COLO829 (cell line): ENCODE measurements around the gene GPR156.

Source experiments
- DNase-seq: peaks from one replicate; pipeline ENCODE4 v3.0.0; 2012; ENCODE audit warnings: low spot score

Gene GPR156

DNA sequence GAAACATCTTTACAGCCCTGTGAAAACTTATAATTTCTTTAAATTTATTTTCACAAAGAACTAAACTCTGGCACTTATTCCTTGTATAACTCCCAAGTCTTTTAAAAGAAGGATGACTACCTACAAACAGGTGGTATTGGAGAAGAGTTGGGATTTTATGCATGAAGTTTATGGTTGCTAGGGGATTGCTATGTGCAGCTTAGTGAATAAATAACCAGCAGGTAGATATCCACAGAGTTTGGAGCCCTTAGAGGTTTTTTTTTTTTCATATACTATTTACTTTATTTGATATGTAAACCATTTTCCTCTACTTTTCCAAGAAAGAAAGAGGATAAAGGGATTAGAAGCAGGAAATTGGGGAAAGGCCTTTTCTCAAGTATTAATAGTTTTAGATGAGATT lies 91.5 kb downstream of the GPR156 start:
- no peak for DNase-seq

DNA sequence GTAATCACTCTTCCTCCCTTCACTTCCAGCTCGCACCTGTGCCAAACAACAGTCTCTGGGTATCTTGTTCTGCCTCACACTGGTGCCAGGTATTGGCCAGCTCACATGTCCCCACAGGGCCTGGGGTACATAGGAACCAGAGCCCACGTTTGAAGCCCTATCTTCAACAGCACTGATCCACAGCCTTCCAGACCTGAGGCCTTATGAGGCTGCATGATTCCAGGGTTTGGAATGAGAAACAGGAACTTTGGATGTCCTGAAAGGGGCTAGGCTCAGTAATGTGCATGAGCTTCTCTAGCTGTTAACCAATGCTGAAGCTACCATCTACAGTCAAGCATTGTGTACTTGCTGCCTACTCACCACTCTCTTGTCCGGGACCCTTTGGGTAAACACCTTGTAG lies 92.4 kb downstream of the GPR156 start:
- DNase-seq: no peak

DNA sequence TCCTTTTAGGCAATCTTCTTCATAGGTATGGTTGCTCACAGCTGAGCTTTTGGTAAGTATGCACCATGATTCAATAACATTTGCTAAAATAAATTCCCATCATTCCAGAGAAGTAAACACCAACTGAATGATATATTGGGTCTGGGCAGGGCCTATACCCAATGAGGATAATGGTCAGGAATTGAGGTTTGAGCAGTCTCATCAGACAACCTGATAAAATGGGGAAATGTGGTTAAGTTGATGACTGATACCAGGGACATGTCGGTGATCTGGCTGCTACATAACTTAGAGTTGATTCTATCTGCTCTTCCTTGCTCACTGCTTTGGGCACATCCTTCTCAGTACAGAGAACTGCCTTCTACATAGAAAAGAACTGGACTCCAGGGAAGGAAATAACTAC lies 92.9 kb downstream of the GPR156 start:
- no peak for DNase-seq

DNA sequence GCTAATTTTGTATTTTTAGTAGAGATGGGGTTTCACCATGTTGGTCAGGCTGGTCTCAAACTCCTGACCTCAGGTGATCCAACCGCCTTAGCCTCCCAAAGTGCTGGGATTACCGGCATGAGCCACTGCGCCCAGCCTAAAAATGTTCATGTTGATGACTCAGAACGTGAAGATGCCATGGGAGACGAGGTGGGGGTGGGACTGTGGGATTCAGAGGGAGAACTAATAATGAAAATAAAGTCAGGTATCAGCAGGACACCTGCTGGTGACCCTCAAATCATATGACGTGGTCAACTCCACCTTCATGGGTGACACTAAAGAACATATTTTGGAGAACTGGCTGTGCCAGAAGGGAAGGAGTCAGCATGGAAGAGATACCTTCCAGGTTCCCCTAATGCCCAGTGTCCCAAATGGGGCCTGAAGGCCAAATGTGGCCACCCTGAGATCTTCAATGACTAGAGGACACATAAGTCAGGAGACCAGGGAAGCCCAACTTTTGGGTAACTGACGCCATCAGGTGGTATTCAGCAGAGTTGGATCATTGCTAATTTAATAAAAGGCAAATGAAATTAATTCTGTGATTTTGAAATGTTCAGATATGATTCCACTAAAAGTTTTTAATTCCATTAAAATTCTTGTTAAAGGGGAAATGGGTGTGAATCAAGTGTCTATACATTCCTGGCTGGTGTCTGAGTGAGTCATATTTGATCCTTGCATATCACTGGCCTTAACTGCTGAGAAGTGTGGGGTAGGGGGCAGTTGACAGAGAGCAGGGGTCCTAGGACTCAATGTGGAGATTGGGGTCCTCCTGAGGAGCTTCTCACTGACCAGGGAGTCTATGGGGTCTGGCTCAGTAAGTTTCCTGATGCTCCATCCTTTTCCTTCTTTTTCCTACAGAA lies 102.2 kb downstream of the GPR156 start:
- DNase-seq: peak; percentile 76

DNA sequence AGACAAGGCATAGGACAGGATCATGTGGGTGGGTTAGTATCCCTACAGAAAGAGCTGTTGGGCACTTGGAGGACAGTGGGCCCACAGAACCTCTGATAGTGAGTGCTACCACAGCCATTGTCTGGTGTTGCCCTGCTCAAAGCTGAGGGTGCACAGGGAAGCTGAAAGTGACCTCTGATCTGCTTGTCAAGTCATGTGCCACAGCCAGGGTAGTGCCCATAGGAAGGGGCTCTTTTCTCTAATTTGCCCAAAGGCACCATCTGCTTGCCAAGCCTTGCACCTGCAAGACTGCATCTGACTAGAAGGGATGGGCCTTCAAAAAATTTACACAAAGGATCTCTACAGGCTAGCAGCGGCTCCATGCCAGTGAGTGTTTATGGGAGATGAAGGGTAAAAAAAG lies 103.4 kb downstream of the GPR156 start:
- DNase-seq: no peak

DNA sequence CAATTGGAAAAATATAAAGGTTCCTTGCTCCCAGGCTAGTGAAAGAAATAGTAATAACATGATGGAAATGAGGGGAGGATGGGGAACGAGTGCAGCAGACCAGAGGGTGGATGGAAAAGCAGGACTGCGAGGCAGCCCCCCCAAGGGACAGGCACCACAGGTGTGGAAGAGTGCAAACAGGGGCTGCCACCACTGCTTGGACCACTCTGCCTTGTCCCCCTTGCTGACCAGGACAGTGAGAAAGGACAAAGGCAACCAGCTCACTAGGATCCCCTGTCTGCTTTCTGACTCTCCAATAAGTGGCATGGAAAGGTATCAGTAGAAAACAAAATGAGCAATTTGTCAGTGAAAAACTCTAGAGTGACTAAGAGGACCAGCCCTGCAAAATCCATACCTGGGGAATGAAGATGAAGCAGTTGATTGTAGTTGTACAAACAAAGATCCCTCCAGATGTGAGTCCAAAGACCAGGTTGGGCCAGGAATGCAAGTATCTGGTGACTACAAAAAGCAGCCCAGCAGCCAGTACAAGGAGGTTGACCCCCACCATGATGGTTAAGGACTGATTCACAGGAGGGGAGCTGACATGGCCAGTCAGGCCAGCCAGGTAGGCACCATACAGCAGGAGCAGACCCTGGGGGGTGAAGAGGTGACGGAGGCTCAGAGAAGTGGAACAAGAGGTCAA lies 104.2 kb downstream of the GPR156 start:
- DNase-seq: no peak

DNA sequence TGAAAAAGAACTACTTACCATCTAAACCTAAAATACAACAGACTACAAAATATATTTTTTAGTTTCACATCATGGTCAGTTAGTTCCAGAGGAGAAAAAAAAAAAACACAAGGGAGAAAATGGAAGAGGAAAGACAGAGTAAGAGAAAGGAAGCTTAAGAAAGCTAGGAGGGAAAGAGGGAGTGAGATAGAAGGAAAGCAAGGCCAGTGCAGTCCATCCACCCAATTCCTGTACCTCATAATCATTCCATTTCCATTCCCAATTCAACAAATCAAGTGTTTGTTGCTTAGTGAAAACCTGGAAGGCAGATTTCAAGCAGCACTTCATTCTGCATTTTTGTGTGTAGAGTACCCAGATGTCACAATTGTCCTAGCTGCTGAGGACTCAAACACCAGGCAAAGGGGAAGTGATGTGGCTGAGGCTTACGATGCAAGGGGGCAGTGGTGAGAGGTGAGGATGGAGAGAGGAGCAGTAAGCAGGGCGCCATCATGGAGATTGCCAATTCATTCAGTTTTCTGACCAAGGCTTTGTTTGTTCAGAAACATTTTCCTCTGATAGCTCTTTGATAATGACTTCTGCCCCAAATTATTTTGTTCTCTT lies 107.2 kb downstream of the GPR156 start:
- no peak for DNase-seq

DNA sequence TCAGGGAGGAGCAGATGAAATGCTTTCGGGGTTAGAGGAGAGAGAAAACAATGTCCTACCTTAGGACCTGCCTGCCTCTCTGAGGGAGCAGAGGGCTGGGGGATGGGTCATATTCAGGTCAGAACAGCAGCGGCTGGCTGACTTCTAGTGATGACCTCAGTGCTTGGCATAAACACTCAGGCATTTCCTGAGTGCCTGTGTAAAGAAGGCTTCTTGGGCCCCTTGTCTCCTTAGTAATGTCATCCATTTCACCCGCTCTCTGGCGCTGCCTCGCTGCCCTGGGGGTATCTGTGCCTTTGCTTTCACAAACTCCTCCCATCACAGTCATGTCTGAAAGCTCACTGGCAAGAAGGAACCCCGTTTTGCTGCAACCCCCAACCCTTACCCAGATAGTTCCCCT lies 107.9 kb downstream of the GPR156 start:
- peak; percentile 62 for DNase-seq

DNA sequence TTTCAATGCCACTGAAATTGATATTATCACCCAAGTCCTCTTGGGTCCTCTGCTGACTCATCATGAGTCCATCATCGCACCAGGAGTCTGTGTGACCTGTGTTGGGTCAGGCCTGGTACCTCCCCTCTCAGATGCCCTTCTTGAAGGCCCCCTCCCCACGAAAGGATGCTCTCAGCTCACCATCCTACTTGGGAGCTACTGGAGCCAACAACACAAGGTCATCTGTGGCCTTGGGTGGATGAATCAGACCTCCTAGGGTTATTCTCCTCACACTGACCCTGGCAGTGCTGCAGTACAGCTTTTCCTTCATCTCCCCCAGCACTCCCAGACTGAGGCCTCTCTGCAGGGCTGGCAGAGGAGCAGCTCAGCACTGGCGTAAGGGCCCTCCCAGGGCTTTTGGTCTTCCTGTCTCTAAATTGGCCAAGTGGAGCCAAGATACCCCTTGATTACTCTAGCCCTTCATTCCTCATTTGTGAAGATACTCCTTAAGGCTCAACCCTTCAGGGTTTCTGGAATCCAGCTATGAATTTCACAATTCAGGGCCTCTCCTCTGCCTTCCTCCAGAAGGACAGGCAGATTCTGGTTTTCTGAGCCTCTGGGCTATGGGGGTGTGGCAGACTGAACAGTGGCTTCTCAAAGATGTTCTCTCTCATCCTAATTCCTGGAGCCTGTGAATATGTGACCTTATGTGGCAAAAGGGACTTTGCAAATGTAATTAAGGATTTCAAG lies 110.0 kb downstream of the GPR156 start:
- no peak for DNase-seq

DNA sequence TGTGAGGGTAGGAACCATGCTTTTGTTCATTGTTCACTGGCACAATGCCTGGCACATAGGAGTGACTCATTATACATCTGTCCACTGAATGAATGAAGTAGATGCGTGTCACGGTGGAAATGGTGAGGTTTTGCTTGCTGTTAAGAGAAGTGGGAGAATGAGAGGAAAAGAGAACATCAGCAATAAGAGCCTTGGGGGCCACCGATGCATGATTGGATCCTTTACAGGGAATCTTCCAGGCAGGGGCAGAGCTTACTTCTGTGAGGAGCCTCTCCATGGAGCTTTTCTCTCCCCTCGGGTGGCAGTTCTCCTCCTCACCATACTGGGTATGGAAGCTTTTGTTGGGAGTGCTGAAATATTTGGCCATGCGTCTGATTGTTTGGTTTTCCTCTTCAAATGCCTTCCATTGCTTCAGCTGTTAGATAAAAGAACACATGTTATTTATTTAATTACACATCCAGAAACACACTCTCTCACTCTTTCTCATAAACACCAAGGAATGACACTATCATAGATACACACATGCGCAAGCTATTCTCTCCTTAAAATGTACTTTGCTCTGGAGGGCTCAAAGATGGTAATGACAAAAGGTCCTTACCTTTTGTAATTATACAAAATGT lies 111.9 kb downstream of the GPR156 start:
- DNase-seq: no peak

DNA sequence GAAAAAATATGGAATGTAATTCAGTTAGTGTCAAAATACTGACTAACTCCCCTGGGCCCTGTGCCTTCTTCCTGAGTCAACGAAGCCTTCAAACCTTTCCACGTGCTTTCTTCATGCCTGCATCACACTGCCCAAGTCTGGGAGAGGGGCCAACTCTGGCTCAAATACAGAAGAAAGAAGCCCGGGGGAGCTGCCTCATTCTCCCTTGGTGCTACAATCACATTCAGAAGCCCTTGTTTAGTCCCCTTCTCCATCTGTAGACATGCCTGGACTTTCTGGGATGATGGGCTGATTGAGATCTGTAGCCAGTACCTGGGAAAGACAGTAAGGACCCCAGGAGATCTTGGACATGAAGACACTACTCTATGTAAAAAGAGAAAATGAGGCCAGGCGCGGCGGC lies 113.0 kb downstream of the GPR156 start:
- no peak for DNase-seq

DNA sequence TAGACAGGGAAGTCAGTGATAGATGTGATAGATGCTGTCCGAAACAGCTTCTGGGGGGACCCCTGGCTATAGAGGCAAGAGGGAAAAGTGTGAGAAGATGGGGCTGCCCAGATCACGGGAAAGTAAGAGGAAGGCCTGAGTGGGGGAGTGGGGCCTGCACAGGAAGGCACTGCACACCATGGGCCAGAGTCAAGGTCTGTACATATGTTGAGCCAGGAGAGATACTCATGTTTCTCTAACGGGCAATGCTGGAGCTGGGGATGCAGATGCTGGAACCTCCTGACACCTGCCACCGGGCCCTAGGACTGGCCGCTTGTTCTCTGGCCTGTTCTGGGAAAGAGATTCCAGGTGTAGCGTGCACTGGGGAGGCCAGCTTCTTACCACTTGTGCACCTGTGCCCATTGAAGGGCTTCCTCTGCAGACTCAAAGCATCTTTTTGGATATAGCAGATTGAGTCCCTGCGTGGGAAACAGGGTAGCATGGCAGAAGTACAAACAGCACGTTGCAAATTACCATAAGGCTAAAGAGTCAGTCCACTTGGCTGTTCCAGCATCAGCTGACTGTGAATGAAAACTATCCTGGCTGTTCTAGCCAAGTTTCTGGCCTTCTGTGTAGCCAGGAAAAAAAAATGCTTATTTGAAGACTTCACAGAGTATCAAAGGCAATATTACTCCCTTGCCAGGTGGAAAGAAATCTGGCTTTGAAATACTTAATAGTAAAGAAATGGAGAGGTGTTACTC lies 113.7 kb downstream of the GPR156 start:
- no peak for DNase-seq

DNA sequence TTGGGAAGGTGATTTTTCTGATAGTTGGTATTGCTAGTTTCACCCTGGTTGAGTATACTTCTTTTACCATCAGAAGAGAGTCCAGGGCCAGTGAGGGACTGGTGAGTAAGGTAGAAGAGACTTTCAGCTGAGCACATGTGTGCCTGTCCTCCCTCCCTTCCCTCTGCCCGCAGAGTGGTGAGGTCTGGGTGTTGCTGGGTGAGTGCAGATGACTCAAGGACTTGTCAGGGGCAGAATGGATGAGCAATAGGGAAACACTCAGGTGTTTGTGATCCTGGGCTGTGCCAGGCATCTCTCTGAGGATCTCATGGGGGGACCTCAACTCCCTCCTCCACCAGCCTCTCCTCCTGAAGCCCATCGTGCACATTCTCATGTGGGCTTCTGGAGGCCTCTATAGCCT lies 114.8 kb downstream of the GPR156 start:
- DNase-seq: no peak

DNA sequence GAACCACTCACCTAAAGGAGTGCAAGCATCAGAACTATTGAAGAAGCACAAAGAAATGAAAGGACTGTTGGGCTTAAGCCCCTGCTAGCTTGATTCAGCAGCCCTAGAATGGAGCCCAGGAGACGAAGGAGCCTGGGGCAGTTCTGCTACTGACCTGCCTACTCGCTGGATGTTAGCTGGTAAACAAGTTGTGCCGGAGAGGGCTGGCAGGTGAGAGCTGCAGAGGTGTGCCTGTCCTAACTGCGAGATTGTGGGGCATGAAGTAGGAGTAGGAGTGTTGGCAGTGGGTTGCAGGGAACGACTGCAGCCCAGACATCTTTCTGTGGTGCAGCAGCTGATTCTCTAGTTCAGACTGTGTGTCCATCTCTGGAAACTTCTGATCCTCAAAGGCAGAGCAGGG lies 115.6 kb downstream of the GPR156 start:
- DNase-seq: no peak

DNA sequence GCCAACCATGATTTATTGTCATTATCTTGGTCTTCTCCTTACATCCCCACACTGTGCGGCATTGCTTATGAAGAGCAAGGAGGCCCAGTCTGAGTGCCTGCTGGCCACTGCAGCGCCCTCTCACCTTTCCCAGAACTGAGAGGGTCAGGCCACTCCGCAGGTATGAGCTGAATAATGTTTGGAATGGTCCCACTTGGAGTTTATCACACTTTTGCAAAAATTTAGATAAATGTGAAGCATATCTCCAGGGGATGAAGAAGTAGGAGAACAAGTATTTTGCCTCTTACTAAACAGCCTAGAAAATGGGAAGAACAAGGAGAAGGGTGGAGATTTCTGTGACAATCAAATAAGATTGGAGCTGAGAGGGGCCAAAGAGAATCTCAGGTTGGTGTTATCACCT lies 116.4 kb downstream of the GPR156 start:
- DNase-seq: no peak

DNA sequence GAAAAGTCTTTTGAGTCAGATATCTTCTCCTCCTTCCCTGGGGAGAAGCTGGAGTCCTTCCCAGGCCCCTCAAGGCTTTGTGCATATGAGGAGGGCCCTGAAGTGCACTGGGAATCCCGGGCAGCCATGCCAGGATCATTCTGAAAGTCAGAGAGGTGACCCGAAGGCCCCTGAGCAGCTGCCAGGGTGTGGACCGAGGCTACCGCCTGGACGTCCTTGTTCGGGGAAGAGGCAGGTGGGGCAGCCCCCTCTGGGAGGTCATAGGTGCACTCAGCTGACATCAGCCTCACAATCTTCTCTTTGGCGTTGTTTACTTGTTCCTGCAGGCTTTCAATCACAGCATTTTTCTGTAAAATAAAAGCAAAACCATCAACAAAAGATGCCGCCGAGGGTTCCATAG lies 117.0 kb downstream of the GPR156 start:
- no peak for DNase-seq

DNA sequence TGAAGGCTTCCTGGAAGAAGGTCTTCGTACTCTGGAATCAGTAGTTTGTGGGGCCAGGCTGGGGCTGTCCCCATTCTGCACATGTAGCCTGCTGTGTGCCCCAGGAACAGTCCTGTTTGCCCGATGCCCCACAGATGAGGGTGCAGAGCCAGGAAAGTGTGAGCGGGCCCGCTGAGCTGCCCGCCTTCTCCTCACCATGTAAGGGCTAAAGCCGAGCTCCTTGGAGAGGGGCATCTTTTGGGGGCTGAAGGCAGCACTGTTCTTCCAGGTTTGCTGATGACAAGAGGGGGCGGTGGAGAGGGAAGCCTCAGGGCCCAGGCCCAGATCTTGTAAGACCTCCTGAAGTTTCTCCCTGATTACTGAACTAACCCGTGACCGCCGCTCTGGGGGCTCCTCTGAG lies 117.5 kb downstream of the GPR156 start:
- no peak for DNase-seq

DNA sequence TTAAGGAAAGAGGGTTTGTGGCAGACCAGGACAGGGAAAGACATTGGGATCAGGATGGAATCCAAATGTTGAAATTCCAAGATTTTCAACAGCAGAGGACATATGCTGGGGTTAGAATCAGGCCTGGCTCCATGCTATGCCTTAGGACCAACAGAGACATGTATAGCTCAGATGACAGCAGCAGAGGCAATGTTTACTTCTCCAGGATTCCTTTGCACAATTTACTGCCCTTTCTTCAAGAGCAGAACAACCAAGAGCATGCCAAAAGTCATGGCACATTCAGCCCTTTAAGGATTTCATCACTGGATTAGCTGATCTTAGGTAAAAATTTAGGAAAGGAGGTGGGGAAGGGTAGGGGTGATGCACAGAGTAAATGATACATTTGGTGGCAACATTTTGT lies 121.2 kb downstream of the GPR156 start:
- DNase-seq: no peak

DNA sequence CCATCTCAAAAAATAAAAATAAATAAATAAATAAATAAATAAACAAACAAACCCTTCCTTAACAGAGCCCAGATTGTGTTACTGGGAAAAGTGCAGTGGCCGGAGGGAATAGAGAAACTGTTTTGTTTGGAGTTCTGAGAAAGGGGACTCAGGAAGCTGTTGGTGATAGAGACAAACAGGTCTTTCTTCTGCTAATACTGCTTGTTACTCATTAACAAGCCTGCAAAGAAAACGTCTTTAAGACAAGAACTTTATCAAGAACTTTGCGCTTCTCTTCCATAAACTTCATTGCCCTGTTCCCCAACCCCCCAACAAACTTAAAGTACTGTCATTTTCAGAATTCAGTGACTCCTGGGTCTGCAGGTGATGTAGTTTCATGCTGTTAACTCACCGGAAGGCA lies 122.0 kb downstream of the GPR156 start:
- DNase-seq: peak; percentile 69

DNA sequence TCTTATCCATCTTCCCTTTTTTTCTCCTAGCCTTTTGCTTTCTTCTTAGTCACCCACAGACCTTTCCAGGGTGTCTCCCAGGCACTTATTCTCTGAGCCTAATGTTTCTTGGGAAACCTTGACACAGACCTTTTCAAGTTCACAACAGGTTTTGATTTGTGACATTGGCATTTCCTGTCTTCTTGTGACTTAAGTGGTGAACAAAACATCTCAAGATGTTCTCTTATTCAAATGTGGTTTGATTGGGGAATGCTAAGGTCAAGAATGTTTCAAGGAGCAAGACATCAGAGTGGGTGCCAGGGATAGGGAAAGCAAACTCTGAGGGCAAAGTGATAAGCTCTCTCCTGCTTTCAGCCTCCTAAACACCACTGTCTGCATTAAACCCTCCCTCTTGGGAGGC lies 122.6 kb downstream of the GPR156 start:
- no peak for DNase-seq

DNA sequence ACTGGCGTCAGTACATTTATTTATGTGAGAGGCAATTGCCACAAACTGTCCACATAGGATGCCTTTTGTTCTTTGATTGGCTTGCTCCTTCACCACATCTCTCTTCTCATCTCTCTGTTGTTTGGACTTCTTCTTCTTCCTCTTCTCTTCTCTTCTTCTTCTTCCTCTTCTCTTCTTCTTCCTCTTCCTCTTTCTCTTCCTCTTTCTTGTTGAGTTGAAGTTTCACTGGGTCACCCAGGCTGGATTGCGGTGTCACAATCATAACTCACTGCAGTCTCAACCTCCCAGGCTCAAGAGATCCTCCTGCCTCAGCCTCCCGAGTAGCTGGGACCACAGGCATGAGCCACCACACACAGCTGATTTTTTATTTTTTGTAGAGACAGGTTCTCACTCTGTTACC lies 123.1 kb downstream of the GPR156 start:
- DNase-seq: no peak
